Jurkat, Clone E6-1 (cell line): ENCODE results near the gene ZFYVE21.

Source experiments
- DNase-seq: peaks from one replicate; pipeline ENCODE4 v3.0.0-alpha.2; 2011; ENCODE audit warnings: low read depth, low spot score
- H3K4me3 ChIP-seq: 2 replicates; pipeline ENCODE4 v1.5.1; 2011; ENCODE audit warnings: mild to moderate bottlenecking, low read length, control low read depth, moderate library complexity

Gene ZFYVE21

DNA sequence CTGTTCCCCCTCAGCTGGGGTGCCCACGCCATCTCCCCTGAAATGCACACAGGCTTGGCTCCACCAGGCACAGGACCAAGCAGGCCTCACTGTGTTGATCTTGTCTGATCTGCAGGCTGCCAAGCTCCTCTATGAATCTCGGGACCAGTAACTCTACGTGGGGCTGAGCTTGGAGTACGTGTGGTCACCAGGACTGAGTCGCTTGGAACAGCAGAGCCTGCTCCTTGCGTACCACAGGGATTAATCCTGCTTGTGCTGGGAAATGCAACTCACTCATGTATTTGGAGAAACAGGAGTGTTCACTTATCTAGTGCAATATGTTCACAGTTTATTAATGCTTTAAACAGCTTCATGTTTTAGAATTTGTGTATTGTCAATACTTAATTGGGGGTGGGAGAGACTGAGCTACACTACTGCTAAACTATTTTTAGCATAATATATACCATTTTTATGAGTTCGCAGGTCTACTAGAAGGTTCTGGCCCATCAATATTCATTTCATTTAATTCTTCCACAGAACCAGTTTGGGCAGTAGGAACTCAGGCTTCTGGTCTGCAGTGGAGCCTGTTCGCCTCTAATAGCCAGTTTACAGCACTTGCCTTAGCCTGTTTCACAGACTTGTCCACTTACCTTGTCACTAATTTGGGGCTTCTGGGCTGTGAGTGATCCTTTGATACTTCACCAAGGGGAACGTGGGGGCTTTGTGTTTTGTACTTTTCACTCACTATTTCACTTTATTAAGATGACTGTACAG, 17.4 kb downstream of the ZFYVE21 start:
- H3K4me3 ChIP-seq: no peak overlapping the region
- no peak for DNase-seq

DNA sequence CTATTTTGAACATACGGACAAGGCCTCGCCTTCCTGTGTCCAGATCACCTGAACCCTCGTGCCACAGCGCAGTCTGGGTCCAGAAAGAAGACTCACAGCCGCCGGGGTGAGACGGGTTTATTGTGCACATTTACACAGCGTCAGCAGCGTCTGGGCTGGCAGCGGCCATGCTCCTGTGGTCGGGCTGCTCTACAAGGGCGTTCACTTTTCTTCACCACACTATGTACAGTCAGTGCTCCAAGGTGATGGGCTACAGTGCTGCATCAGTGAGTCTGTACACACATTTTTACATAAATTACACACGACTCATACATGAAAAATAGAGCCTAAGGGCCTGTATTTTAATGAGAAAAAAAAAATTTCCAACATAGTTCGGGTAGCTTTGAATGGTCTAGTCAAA, 18.0 kb downstream of the ZFYVE21 start:
- no peak overlapping the region for H3K4me3 ChIP-seq
- no peak for DNase-seq

GRCh38 chr14:103734081-103734888, 18.7 kb downstream of the ZFYVE21 start:
- no peak for DNase-seq
- H3K4me3 ChIP-seq: no peak overlapping the region

GRCh38 chr14:103735022-103735421, 19.4 kb downstream of the ZFYVE21 start:
- no peak overlapping the region for H3K4me3 ChIP-seq
- DNase-seq: no peak

- H3K4me3 ChIP-seq: no peak overlapping the region
- no peak for DNase-seq
Observed at GRCh38 chr14:103735439-103735814, 19.8 kb downstream of the ZFYVE21 start.

- H3K4me3 ChIP-seq: no peak overlapping the region
- DNase-seq: no peak
Observed at GRCh38 chr14:103735815-103736545, 20.4 kb downstream of the ZFYVE21 start.

DNA sequence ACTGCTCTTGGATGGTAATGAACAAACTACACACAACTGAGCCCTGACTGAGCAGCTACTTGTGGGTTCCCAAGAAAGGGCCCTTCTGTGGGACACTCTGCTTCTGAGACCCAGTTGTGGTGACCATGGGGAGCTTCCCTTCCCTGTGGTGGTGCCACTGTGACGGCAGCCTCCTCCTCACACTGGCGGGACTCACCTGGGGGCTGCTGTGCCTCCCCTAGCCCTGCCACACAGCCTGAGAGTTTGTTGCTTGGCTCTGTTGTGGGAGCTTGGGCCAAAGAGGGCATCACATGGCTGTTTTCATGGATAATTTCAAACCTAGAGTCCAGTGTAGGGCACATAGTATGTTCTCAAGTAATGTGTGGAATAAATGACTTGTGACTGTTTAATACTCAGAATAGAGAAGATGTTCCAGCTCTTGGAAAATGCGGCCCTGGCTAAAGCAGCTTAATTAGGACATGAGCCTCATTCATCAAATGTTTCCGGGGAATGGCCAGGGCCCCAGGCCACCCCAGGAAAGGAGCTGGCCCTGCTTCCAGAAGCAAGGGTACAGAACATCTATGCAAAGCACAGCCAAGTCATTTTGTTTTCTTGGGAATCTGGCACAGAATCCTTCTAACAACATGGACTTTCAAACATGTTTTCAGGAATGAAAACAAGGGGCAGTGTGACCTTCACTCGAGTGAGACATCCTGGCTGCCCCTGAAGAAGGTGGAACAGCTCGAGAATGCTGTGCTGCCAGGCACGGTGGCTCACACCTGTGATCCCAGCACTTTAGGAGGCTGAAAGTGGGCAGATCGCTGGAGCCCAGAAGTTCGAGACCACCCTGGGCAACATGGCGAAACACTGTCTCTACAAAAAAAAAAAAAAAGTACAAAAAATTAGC, 21.2 kb downstream of the ZFYVE21 start:
- no peak for DNase-seq
- no peak overlapping the region for H3K4me3 ChIP-seq

- DNase-seq: no peak
- no peak overlapping the region for H3K4me3 ChIP-seq
Observed at GRCh38 chr14:103737432-103738045, 21.9 kb downstream of the ZFYVE21 start.

GRCh38 chr14:103738166-103738565, 22.6 kb downstream of the ZFYVE21 start:
- H3K4me3 ChIP-seq: no peak overlapping the region
- no peak for DNase-seq

GRCh38 chr14:103738701-103739451, 23.3 kb downstream of the ZFYVE21 start:
- DNase-seq: no peak

DNA sequence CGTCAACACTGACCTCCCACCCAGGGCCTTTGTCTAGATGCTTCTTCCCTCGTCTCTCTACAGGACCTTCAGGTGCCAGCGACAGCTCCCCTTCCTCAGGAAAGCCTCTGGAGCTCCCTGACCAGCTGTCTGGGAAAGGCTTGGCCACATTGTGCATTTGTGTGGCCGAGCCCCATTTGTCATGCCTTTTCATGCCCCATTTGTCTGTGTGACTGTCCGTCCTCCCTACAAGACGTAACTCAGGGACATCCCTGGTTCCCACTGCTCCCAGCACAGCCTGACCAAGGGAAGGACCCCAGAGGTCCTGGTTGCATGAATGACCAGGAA, 23.8 kb downstream of the ZFYVE21 start:
- DNase-seq: no peak
- H3K4me3 ChIP-seq: no peak overlapping the region

More at GRCh38 chr14:103738701-103739451, 23.3 kb downstream of the ZFYVE21 start:
- no peak overlapping the region for H3K4me3 ChIP-seq

- H3K4me3 ChIP-seq: no peak overlapping the region
- no peak for DNase-seq
Observed at GRCh38 chr14:103739793-103740501, 24.3 kb downstream of the ZFYVE21 start.

DNA sequence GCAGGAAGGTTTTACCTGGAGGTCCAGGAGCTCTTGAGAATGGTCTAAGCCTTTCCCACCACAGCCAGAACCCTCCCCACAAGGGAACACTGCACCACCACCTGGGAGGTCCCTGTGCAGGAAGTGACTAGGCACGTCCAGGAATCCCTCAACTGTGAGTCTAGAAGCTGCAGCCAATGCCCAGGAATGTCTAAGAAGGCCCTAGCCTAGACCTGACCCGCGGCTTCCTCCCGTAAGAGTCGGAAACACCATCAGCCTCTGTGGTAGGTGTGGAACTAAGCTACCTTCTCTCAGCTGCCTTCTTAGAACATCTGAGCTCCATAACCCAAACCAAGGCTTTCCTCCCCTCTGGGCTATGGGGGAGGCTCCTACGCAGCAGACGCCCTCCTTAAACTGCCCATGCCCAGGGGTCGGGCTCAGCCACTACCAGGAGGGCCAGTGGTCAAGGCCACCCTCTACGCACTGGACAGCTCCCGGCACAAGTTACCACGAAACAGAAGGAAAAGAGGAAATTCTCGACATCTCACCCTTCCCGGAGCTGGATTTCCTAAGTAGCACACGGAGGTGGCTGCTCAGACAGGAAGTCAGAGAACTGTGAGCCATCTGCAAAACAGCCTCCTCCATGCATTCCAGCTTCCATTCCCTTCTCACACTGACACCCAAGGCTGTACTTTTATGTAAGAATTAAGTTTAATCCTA, 25.5 kb downstream of the ZFYVE21 start:
- no peak for DNase-seq
- H3K4me3 ChIP-seq: no peak overlapping the region

GRCh38 chr14:103741876-103742275, 26.3 kb downstream of the ZFYVE21 start:
- DNase-seq: no peak
- H3K4me3 ChIP-seq: no peak overlapping the region

GRCh38 chr14:103742499-103743255, 27.1 kb downstream of the ZFYVE21 start:
- no peak overlapping the region for H3K4me3 ChIP-seq
- no peak for DNase-seq

GRCh38 chr14:103743691-103744090, 28.1 kb downstream of the ZFYVE21 start:
- no peak for DNase-seq
- no peak overlapping the region for H3K4me3 ChIP-seq
